Panc1 (cell line): Measurements from ENCODE around the gene MED12L. TPM values are rescaled to one million over a fixed set of nuclear protein-coding genes. Genes with fewer than 3 reads are reported as not detected.

Source experiments
- ATAC-seq: fragments of 200-7000 bp; cut with Tn5 transposase; 2 replicates; pipeline ENCODE4 v1.9.1; 2020; ENCODE audit warnings: mild to moderate bottlenecking, moderate library complexity
- BruUV-seq: library from RNA; stranded (reverse); fragments of 400-500 nt; replicated peaks from 2 replicates; lab custom pipeline; 2021; lab: Mats Ljungman, UMichigan
- CTCF ChIA-PET: fragments of 300-600 bp; sonication (Branson Sonifier 250); formaldehyde crosslinking; loops from one replicate; lab custom pipeline; 2022; ENCODE audit warnings: antibody characterized with exemption; lab: Charles Lee
- POLR2A ChIA-PET: fragments of 300-600 bp; sonication (Branson Sonifier 250); formaldehyde crosslinking; loops from one replicate; lab custom pipeline; 2022; ENCODE audit warnings: antibody characterized with exemption; lab: Charles Lee
- DNase-seq: peaks from one replicate; pipeline ENCODE4 v3.0.0-alpha.2; 2010; ENCODE audit warnings: low read depth, low spot score
- H3K27ac ChIP-seq: 2 replicates; pipeline ENCODE4 v1.5.1; 2011; ENCODE audit warnings: mild to moderate bottlenecking, low read length, inconsistent platforms
- H3K27me3 ChIP-seq: fragments of 200-500 bp; sonication (Bioruptor generic); 2 replicates; pipeline ENCODE4 v1.6.0; 2014; ENCODE audit warnings: low read length, inconsistent platforms; ENCODE audit not compliant: control insufficient read depth, insufficient read depth
- H3K36me3 ChIP-seq: fragments of 200-500 bp; sonication (Bioruptor generic); 2 replicates; pipeline ENCODE4 v1.5.1; 2014; ENCODE audit warnings: inconsistent platforms, mild to moderate bottlenecking, low read length, moderate library complexity; ENCODE audit not compliant: control insufficient read depth, insufficient read depth
- H3K4me1 ChIP-seq: 2 replicates; pipeline ENCODE4 v1.5.1; 2011; ENCODE audit warnings: inconsistent platforms, mild to moderate bottlenecking, low read length, moderate library complexity; ENCODE audit not compliant: control insufficient read depth, insufficient read depth
- H3K4me3 ChIP-seq, 2 experiments: 2 replicates each; pipeline ENCODE4 v1.5.1; 2011 to 2012; ENCODE audit warnings: low read depth in 2 of 2, low read length in 2 of 2, mild to moderate bottlenecking in 2 of 2, inconsistent platforms in 1 of 2, moderate library complexity in 1 of 2
- H3K9me3 ChIP-seq: fragments of 200-500 bp; sonication (Bioruptor generic); 2 replicates; pipeline ENCODE4 v1.5.1; 2014; ENCODE audit warnings: low read depth, mild to moderate bottlenecking, inconsistent platforms, low read length, moderate library complexity; ENCODE audit not compliant: control insufficient read depth, insufficient read depth
- CTCF ChIP-seq: fragments of 450-650 bp; IDR thresholded peaks from 2 replicates; pipeline ENCODE4 v1.5.1; 2017; ENCODE audit warnings: mild to moderate bottlenecking
- POLR2AphosphoS5 ChIP-seq: IDR thresholded peaks from 2 replicates; pipeline ENCODE4 v1.6.1; 2012; ENCODE audit warnings: mild to moderate bottlenecking, low read depth, low read length, moderate library complexity
- REST ChIP-seq, 2 experiments: IDR thresholded peaks; 2 replicates each; pipeline ENCODE4 v1.6.1; 2011 to 2012; ENCODE audit warnings: low read depth in 2 of 2, control low read depth in 1 of 2, low read length in 1 of 2, mild to moderate bottlenecking in 1 of 2, moderate library complexity in 1 of 2; ENCODE audit not compliant: insufficient read depth in 1 of 2
- SIN3A ChIP-seq: IDR thresholded peaks from 2 replicates; pipeline ENCODE4 v1.6.1; 2012; ENCODE audit warnings: low read depth, mild to moderate bottlenecking, low read length, moderate library complexity, borderline replicate concordance; ENCODE audit not compliant: insufficient read depth
- TCF7L2 ChIP-seq: IDR thresholded peaks from 2 replicates; pipeline ENCODE4 v1.6.1; 2011; ENCODE audit warnings: mild to moderate bottlenecking, low read depth, low read length, inconsistent platforms
- in situ Hi-C: cut with HindIII; loops from 2 replicates; pipeline ENCODE4 v1.10.0; 2016; ENCODE audit warnings: low sequenced_read_pairs, low pct_unique_long_range_greater_than_20kb
- intact Hi-C: fragments of 100-400 bp; cut with micrococcal nuclease; formaldehyde crosslinking; loops from one replicate; pipeline ENCODE4 v1.10.0; 2022; ENCODE audit not compliant: unreplicated experiment
- total RNA-seq: library from RNA; stranded (reverse); gene quantifications from one replicate; pipeline ENCODE4 v1.2.1, GENCODE V29; 2021; ENCODE audit not compliant: unreplicated experiment

Gene MED12L
- total RNA-seq, 1 experiment from 2014 or later = 2.8 TPM

- POLR2A ChIA-PET = interaction anchor here (0.6 kb wide), 1 partner anchor 20 kb away, joined by 3 read pairs; no protein-coding TSS in a partner anchor
- DNase-seq = no peak
- Histone ChIP-seq H3K4me1 (no peaks in the 10 kb centered on the region), H3K9me3 (no peaks in the 10 kb centered on the region), H3K4me3 (no peak overlapping the region), H3K27ac (no peak overlapping the region), H3K36me3 (no peaks in the 10 kb centered on the region), H3K27me3 (no peaks in the 10 kb centered on the region)
- intact Hi-C loops (no loop called here), in situ Hi-C loops (no loop called here)
- CTCF ChIA-PET = no interaction called here
- no peak for ATAC-seq
- BruUV-seq = no TSS peak
- TF ChIP-seq TCF7L2 (no peak), POLR2AphosphoS5 (no peak), CTCF (no peak), REST (IDR thresholded peaks at IDR 0.05; ENCODE audit: insufficient read depth in 1 of 2, low read depth in 2 of 2, low read length in 1 of 2) (no peak), SIN3A (no peak)
Measured at GRCh38 chr3:151367448-151367847, 282.0 kb downstream of the MED12L start.

- Histone ChIP-seq H3K27ac (no peak overlapping the region), H3K9me3 (no peaks in the 10 kb centered on the region), H3K4me1 (no peaks in the 10 kb centered on the region), H3K4me3 (no peak overlapping the region), H3K27me3 (no peaks in the 10 kb centered on the region), H3K36me3 (no peaks in the 10 kb centered on the region)
- ChIA-PET POLR2A (no interaction called here), CTCF (no interaction called here)
- in situ Hi-C loops (no loop called here), intact Hi-C loops (no loop called here)
- BruUV-seq = no TSS peak
- no peak for ATAC-seq
- DNase-seq = no peak
- no peak for TF ChIP-seq POLR2AphosphoS5
- no peak for TF ChIP-seq SIN3A
- TF ChIP-seq TCF7L2 = no peak
- no peak for TF ChIP-seq REST (IDR thresholded peaks at IDR 0.05; ENCODE audit: insufficient read depth in 1 of 2, low read depth in 2 of 2, low read length in 1 of 2)
- TF ChIP-seq CTCF = no peak
Measured at GRCh38 chr3:151371526-151371925, 286.1 kb downstream of the MED12L start.
